GF-D8 (cell line): Measurements from ENCODE around the gene KRT36.

Experiments
- DNase-seq: peaks from one replicate; lab custom pipeline; 2025; lab: John Stamatoyannopoulos, UW

The KRT36 gene

GRCh38 chr17:41500131-41500911 lies 10.6 kb upstream of the KRT36 start:
- no peak for DNase-seq

- no peak for DNase-seq
These were observed 10.0 kb upstream of the KRT36 start for GRCh38 chr17:41499714-41500113.

DNA sequence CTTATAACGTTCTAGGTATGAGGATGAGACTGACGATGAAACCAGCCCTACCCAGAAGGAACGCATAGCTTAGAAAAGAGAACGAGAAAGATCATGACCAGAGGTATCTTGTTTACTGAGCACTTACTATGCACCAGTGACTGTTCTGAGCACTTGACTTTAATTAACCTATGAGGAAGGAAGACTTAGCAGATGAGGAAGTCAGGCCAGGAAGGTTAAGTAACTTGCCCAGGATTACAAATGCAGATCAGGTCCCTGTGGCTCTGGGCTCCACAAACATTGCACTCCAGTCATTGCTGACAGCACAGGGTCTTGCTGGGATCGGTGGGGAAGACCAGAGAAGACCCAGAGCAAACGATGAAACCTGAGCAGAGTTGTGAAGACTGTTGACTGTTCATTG lies 8.6 kb upstream of the KRT36 start:
- DNase-seq, result peak; percentile 21

GRCh38 chr17:41496803-41497484 lies 7.2 kb upstream of the KRT36 start:
- peak; percentile 7 for DNase-seq

- no peak for DNase-seq
These were observed 4.8 kb upstream of the KRT36 start for GRCh38 chr17:41494524-41494923.

DNA sequence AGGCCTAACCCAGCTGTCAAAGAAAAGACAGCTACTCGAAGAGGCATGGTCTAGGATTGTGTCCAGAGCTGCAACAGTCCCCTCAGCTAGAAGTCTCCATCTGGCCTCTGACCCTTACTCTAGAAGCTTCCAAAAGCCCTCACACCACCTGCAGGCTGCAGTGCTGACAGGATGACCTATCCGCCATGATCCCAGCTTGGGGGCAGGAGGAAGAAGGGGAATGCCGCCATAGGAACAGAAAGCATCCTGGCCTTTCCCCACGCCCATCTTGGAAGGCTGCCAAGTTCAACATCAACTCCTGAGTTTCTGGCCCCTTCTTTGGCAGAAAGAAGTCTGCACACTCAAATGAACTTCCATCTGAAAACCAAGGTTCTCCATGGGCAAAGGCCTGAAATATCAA lies 3.1 kb upstream of the KRT36 start:
- DNase-seq, result no peak

DNA sequence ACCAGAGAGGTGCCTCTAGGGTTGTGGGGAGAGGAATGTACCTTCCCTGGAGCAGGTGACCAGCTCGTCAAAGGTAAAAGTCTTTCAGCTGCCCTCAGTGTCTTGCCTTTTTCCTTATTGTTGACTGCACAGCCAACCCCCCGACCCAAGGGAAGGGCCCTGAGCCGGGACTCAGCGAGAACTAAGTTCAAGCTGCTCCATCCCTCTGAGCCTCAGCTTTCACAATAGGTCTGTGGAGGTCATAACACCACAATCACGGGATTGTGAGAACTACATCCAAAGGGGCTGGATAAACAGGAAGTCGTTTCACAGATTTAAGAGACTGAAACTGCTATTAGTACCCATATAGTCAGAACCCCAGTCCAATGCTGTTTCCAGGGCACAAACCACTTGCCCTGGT lies 2.6 kb upstream of the KRT36 start:
- no peak for DNase-seq

- no peak for DNase-seq
These were observed 1.8 kb upstream of the KRT36 start for GRCh38 chr17:41491476-41491875.

DNA sequence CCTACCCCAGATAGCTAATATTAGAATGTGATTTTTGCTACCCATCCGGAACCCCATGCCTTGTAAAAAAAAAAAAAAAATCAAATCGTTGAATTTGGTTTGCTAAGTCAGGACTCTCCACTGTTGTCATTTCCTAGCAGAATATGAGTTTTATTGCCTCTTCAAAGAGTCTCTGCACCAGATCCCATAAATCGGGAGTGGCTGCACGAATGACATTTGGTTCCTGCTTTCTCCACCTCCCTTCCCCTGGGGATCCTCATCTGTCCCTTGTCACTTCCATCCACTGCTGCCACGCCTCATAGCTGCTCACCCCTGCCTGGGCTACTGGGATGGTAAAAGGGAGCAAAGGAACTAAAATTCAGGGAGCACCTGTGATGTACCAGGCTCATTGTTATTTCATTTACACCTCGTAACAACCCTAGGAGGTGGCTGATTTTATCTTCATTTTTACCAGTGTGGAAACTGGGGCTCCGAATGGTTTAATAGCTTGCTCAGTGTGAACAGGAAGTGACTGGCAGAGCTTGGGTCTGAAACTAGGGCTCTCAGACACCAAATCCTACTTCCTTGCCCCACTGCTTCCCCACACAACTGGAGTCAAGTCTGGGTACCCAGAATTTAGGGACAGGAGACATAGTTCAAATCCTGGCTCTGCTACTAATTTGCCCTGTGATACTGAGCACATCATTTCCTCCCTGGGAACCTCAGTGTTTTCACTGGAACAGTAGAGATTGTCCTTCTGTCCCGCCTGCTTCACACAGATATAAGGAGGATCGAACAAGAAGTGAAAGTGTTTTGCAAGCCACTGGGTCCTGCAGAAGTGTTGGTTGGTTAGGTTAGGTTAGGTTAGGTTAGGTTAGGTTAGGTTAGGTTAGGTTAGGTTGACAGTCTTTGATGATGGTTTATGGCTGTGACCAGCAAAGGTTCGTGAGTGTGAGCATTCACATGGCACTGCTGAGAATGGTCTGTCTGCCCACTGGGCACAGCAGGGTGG lies 585 bp upstream of the KRT36 start:
- no peak for DNase-seq

DNA sequence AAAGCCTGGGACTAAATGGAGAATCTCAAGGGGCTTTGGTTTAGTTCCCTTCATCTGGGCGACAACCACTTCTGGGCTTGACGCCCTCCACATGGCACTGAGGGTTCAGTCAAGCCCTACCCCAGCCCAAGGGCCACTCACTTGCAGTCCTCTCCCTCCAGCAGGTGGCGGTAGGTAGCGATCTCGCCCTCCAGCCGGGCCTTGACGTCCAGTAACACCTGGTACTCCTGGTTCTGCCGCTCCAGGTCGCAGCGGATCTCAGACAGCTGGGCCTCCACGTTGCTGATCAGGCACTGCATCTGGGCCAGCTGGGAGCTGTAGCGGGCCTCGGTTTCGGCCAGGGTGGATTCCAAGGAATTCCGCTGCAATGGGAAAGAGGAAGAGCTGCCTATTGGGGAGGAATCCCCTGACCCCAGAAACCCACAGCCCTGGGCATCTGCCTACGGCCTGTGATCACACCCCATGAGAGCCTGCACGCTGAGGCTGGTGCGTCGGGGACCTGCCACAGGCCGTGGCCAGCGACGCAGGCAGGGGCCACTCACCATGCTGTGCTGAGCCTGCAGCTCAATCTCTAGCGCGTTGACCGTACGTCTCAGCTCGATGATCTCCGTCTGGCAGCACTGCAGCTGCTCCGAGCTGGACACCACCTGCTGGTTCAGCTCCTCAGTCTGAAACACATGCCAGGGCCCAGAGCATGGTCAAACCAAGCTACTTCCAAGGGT lies 2.7 kb downstream of the KRT36 start:
- no peak for DNase-seq

DNA sequence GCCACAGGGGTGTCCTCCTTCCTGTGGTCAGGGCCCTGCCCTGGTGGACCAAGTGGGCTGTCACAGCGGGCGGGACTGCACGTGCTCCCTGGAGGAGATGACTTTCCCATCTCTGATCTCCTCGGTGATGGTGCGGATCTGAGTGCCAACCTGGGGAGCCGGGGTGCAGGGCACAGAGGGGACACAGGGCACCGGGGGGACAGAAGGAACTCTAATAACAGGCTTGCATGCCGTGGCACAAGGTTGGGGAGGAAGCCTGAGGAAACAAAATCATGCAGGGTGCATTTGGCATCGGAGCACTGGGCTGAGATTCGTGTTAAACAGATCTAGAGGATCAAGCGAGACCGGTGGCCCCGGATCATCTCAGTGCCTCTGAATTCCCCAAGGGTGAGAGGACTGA lies 3.4 kb downstream of the KRT36 start:
- DNase-seq, result no peak

GRCh38 chr17:41484920-41485904 lies 4.5 kb downstream of the KRT36 start:
- DNase-seq, result no peak

GRCh38 chr17:41483991-41484826 lies 5.5 kb downstream of the KRT36 start:
- DNase-seq, result no peak

DNA sequence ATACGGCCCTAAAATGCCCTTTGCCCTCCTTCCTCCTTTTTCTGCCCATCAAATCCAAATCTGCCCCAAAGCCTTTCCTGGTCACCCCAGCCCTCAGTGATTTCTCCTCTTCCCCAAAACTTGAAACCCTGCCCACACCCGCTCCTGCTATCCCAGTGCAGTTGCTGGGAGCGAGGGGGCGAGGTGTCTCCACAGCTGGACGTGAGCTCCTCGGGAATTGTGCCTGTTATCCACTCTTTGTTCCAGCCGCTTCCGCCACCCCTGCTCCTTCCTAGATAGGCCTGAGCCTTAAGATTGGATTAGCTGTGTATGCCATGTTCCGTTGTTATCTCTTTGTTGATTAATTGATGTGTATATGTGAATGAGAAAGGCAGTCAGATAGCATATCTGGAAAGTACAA lies 6.2 kb downstream of the KRT36 start:
- DNase-seq, result no peak

DNA sequence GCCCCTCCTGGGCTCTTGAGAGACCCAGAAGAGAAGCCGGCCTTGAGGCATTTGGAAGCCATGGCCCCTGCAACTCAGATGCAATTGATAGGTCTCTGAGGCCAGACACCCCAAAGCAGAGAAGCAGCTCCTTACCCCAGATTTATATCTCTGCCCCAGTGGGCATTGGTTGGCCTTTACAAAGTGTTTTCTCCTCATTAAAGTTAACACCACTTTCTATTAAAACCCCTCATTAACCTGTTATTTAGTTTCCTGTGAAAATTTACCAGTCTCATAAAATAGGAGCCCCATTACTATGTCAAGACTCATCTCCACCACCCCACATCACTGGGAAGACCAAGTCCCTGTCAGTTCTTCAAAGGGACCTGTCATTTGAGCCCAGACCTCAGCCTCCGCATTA lies 8.7 kb downstream of the KRT36 start, which contains the start of gene KRT35:
KRT35 (minus strand) TSS at position 116 of the 400 bp plus-strand sequence; CDS start at position 62, 54 bp downstream.
- DNase-seq, result no peak

DNA sequence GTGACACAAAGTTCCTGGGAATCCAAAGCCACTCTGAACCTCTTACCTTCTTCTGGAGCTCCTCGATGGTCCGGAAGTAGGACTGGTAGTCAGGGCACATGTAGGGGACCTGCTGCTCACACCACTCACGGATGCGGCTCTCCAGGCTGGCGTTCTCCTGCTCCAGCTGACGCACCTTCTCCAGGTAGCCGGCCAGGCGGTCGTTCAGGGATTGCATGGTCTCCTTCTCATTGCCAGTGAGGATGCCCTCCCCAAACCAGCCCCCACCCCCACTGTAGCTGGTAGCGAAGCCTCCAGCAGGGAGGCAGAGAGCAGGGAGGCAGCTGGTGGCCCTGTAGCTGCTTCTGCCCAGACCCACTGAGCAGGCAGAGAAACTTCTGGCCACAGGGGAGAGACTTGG lies 9.1 kb downstream of the KRT36 start:
- no peak for DNase-seq

DNA sequence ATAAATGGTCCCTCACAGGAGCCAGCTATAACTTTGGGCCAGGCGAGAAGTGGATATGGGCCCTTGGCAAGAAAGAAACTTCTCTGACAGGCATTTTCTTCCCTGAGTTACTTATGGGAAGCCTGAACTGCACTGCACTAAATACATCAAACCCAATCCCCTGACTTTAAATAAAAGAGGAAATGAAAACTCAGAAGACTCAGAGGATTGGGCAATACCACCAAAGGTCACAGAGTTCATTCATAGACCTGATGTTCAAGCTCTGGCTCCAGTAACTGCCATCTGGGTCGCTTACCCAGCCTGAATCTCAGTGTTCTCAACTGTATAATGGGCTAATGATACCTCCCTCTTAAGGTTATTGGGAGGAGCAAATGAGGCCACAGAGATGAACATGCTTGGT lies 9.6 kb downstream of the KRT36 start:
- DNase-seq, result no peak

DNA sequence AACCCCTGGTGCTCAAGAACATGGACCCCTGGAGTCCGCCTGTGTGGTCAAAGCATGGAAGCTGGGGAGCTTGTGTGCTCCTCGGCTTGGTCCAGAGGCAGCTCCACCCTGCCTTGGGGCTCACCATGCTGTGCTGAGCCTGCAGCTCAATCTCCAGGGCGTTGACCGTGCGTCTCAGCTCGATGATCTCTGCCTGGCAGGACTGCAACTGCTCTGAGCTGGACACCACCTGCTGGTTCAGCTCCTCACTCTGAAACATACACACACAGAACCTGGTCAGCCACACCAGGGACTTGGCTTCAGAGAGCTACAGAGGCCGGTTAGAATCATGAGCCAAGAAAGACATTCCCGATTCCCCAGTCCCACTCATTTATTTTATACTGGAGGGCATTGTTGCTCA lies 11.5 kb downstream of the KRT36 start:
- DNase-seq, result no peak
